Measurements from ENCODE around the gene MPEG1. TPM values are rescaled to one million over a fixed set of nuclear protein-coding genes. Genes with fewer than 3 reads are reported as not detected.

MPEG1 gene
- total RNA-seq, 1 experiment from 2014 or later, result not detected

- no peak overlapping the region for H3K4me3 ChIP-seq (ENCODE audit: low read depth, low read length)
- TF ChIP-seq, protein P1, sequence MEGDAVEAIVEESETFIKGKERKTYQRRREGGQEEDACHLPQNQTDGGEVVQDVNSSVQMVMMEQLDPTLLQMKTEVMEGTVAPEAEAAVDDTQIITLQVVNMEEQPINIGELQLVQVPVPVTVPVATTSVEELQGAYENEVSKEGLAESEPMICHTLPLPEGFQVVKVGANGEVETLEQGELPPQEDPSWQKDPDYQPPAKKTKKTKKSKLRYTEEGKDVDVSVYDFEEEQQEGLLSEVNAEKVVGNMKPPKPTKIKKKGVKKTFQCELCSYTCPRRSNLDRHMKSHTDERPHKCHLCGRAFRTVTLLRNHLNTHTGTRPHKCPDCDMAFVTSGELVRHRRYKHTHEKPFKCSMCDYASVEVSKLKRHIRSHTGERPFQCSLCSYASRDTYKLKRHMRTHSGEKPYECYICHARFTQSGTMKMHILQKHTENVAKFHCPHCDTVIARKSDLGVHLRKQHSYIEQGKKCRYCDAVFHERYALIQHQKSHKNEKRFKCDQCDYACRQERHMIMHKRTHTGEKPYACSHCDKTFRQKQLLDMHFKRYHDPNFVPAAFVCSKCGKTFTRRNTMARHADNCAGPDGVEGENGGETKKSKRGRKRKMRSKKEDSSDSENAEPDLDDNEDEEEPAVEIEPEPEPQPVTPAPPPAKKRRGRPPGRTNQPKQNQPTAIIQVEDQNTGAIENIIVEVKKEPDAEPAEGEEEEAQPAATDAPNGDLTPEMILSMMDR (IDR thresholded peaks at IDR 0.05; ENCODE audit: insufficient read depth in 1 of 2, low read depth in 1 of 2, low read length in 1 of 2, severe bottlenecking in 1 of 2, unreplicated experiment in 1 of 2), result no peak
- H3K9me3 ChIP-seq, result no peaks in the 10 kb centered on the region
- Mint-ChIP-seq H3K27ac (ENCODE audit: unreplicated experiment) (no peak overlapping the region), H3K4me1 (ENCODE audit: low read depth, unreplicated experiment) (peaks cover 27% of the 10 kb centered on the region), H3K4me3 (ENCODE audit: unreplicated experiment) (no peak overlapping the region), H3K36me3 (ENCODE audit: insufficient read depth, unreplicated experiment) (peaks cover 100% of the 10 kb centered on the region), H3K9me3 (ENCODE audit: unreplicated experiment) (peaks cover 10% of the 10 kb centered on the region), H3K27me3 (ENCODE audit: insufficient read depth, unreplicated experiment) (no peaks in the 10 kb centered on the region)
- POLR2A ChIA-PET, result interaction anchor here (1.5 kb wide), 1 partner anchor 18 kb away, joined by 5 read pairs; no protein-coding TSS in a partner anchor
- H3K27me3 ChIP-seq (replicated peaks; ENCODE audit: control insufficient read depth, insufficient read depth, low read length), result no peaks in the 10 kb centered on the region
- H3K36me3 ChIP-seq (ENCODE audit: control insufficient read depth, insufficient read depth, low read length), result peaks cover 21% of the 10 kb centered on the region
- intact Hi-C loops (cut with micrococcal nuclease; ENCODE audit: unreplicated experiment), result no loop called here
- CTCF ChIA-PET, result interaction anchor here (0.6 kb wide), 1 partner anchor 331 kb away, joined by 6 read pairs; no protein-coding TSS in a partner anchor
- no TSS peak for BruUV-seq (replicated peaks)
- DNase-seq, result no peak
- H3K4me1 ChIP-seq, result peaks cover 39% of the 10 kb centered on the region
Observed at GRCh38 chr11:59191890-59192289, 20.8 kb downstream of the MPEG1 start.

- H3K9me3 Mint-ChIP-seq (ENCODE audit: unreplicated experiment), result peaks cover 10% of the 10 kb centered on the region
- Histone ChIP-seq H3K36me3 (ENCODE audit: control insufficient read depth, insufficient read depth, low read length) (peaks cover 18% of the 10 kb centered on the region), H3K9me3 (no peaks in the 10 kb centered on the region), H3K4me1 (peaks cover 45% of the 10 kb centered on the region), H3K4me3 (ENCODE audit: low read depth, low read length) (no peak overlapping the region), H3K27me3 (replicated peaks; ENCODE audit: control insufficient read depth, insufficient read depth, low read length) (no peaks in the 10 kb centered on the region)
- no peak for DNase-seq
- POLR2A ChIA-PET, result no interaction called here
- no TSS peak for BruUV-seq (replicated peaks)
- intact Hi-C loops (cut with micrococcal nuclease; ENCODE audit: unreplicated experiment), result no loop called here
- no peaks in the 10 kb centered on the region for H3K27me3 Mint-ChIP-seq (ENCODE audit: insufficient read depth, unreplicated experiment)
- CTCF ChIA-PET, result interaction anchor here (0.6 to 1.0 kb wide), 2 partner anchors 16 to 332 kb away, joined by 3 to 6 read pairs; no protein-coding TSS in a partner anchor
- peaks cover 100% of the 10 kb centered on the region for H3K36me3 Mint-ChIP-seq (ENCODE audit: insufficient read depth, unreplicated experiment)
- TF ChIP-seq, protein P1 (IDR thresholded peaks at IDR 0.05; ENCODE audit: insufficient read depth in 1 of 2, low read depth in 1 of 2, low read length in 1 of 2, severe bottlenecking in 1 of 2, unreplicated experiment in 1 of 2), result no peak
- H3K4me1 Mint-ChIP-seq (ENCODE audit: low read depth, unreplicated experiment), result peaks cover 33% of the 10 kb centered on the region
- H3K4me3 Mint-ChIP-seq (ENCODE audit: unreplicated experiment), result no peak overlapping the region
- H3K27ac Mint-ChIP-seq (ENCODE audit: unreplicated experiment), result no peak overlapping the region
Observed at GRCh38 chr11:59191095-59191494, 21.6 kb downstream of the MPEG1 start.

GRCh38 chr11:59189986-59190385, 22.7 kb downstream of the MPEG1 start:
- no TSS peak for BruUV-seq (replicated peaks)
- Histone ChIP-seq H3K27me3 (replicated peaks; ENCODE audit: control insufficient read depth, insufficient read depth, low read length) (no peaks in the 10 kb centered on the region), H3K4me1 (peaks cover 55% of the 10 kb centered on the region), H3K36me3 (ENCODE audit: control insufficient read depth, insufficient read depth, low read length) (peaks cover 16% of the 10 kb centered on the region), H3K4me3 (ENCODE audit: low read depth, low read length) (no peak overlapping the region), H3K9me3 (no peaks in the 10 kb centered on the region)
- H3K27me3 Mint-ChIP-seq (ENCODE audit: insufficient read depth, unreplicated experiment), result no peaks in the 10 kb centered on the region
- TF ChIP-seq, protein P1 (IDR thresholded peaks at IDR 0.05; ENCODE audit: insufficient read depth in 1 of 2, low read depth in 1 of 2, low read length in 1 of 2, severe bottlenecking in 1 of 2, unreplicated experiment in 1 of 2), result no peak
- POLR2A ChIA-PET, result no interaction called here
- no peak overlapping the region for H3K4me3 Mint-ChIP-seq (ENCODE audit: unreplicated experiment)
- intact Hi-C loops (cut with micrococcal nuclease; ENCODE audit: unreplicated experiment), result no loop called here
- CTCF ChIA-PET, result interaction anchor here (5.9 kb wide), 1 partner anchor 17 kb away, joined by 304 read pairs; the partner anchor contains the start of gene DTX4
- H3K9me3 Mint-ChIP-seq (ENCODE audit: unreplicated experiment), result peaks cover 2% of the 10 kb centered on the region
- peak overlapping the region; percentile 93 for H3K27ac Mint-ChIP-seq (ENCODE audit: unreplicated experiment)
- no peak for DNase-seq
- H3K4me1 Mint-ChIP-seq (ENCODE audit: low read depth, unreplicated experiment), result peaks cover 45% of the 10 kb centered on the region
- peaks cover 98% of the 10 kb centered on the region for H3K36me3 Mint-ChIP-seq (ENCODE audit: insufficient read depth, unreplicated experiment)

All from Caco-2 (cell line).